ENCODE measurements around the gene TRAF1. TPM values are rescaled to one million over a fixed set of nuclear protein-coding genes. Genes with fewer than 3 reads are reported as not detected.

The TRAF1 gene
- total and polyA plus RNA-seq, 2 of the 13 experiments (the other 11 are each of a cell fraction or from before 2014, with no cell fraction given) = 0.44 to 1.0 TPM

- 90% methylated on average over 5 of the region's 5 CpGs for WGBS (ENCODE audit: low lambda C conversion rate)
- H3K79me2 ChIP-seq (ENCODE audit: insufficient read depth, low read length) = no peaks in the 10 kb centered on the region
- no peaks in the 10 kb centered on the region for H4K20me1 ChIP-seq (ENCODE audit: insufficient read depth, low read length)
- no peak for DNase-seq (ENCODE audit: low spot score)
- H3K9me3 ChIP-seq (ENCODE audit: low read length) = no peaks in the 10 kb centered on the region
- in situ Hi-C loops (cut with HindIII; ENCODE audit: extremely low pct_ligation_motif_present, low pct_unique_long_range_greater_than_20kb) (no loop called here), intact Hi-C loops (cut with micrococcal nuclease; ENCODE audit: unreplicated experiment) (no loop called here)
- peaks cover 35 to 74% of the 10 kb centered on the region in 2 experiments for H3K36me3 ChIP-seq (replicated peaks in 1 of 2; ENCODE audit: control insufficient read depth in 1 of 2, insufficient read depth in 2 of 2, low read length in 2 of 2)
- FAIRE-seq = no peak
- TF ChIP-seq PREB (CRISPR knock-in tag; IDR thresholded peaks at IDR 0.05) = no peak
- TF ChIP-seq CCDC6 (CRISPR knock-in tag; IDR thresholded peaks at IDR 0.05) = no peak
- H3K4me2 ChIP-seq (ENCODE audit: low read depth, low read length) = no peak overlapping the region
- H3K9ac ChIP-seq (ENCODE audit: insufficient read depth, low read depth, low read length) = no peak overlapping the region
- no peak overlapping the region for H2AFZ ChIP-seq (ENCODE audit: low read length)
- H3K4me1 ChIP-seq (ENCODE audit: insufficient read depth, low read length) = no peaks in the 10 kb centered on the region
- no TSS peak for BruUV-seq (replicated peaks)
- no peak overlapping the region for H3K27ac ChIP-seq (ENCODE audit: extremely low read length, insufficient read depth, low read length)
- H3K27me3 ChIP-seq (ENCODE audit: control insufficient read depth in 1 of 2, insufficient read depth in 2 of 2, low read length in 2 of 2) = no peaks in the 10 kb centered on the region
- H3K4me3 ChIP-seq (replicated peaks in 1 of 3; ENCODE audit: insufficient read depth in 1 of 3, low read depth in 2 of 3, low read length in 3 of 3) = no peak overlapping the region
- ATAC-seq = no peak
- CTCF ChIA-PET (ENCODE audit: low intra/inter-chr PET ratio, low total read pairs) = no interaction called here
- POLR2A ChIA-PET = no interaction called here
These were observed 61.4 kb downstream of the TRAF1 start for GRCh38 chr9:120865176-120865575.

- H3K4me2 ChIP-seq (ENCODE audit: low read depth, low read length) = no peak overlapping the region
- ChIA-PET POLR2A (no interaction called here), CTCF (ENCODE audit: low intra/inter-chr PET ratio, low total read pairs) (no interaction called here)
- no TSS peak for BruUV-seq (replicated peaks)
- no peaks in the 10 kb centered on the region for H3K79me2 ChIP-seq (ENCODE audit: insufficient read depth, low read length)
- H2AFZ ChIP-seq (ENCODE audit: low read length) = no peak overlapping the region
- in situ Hi-C loops (cut with HindIII; ENCODE audit: extremely low pct_ligation_motif_present, low pct_unique_long_range_greater_than_20kb) = no loop called here
- no peak for ATAC-seq
- no peaks in the 10 kb centered on the region for H4K20me1 ChIP-seq (ENCODE audit: insufficient read depth, low read length)
- H3K27ac ChIP-seq (ENCODE audit: extremely low read length, insufficient read depth, low read length) = no peak overlapping the region
- no peaks in the 10 kb centered on the region for H3K9me3 ChIP-seq (ENCODE audit: low read length)
- no peaks in the 10 kb centered on the region for H3K27me3 ChIP-seq (ENCODE audit: control insufficient read depth in 1 of 2, insufficient read depth in 2 of 2, low read length in 2 of 2)
- no peak overlapping the region for H3K4me3 ChIP-seq (replicated peaks in 1 of 3; ENCODE audit: insufficient read depth in 1 of 3, low read depth in 2 of 3, low read length in 3 of 3)
- FAIRE-seq = no peak
- H3K4me1 ChIP-seq (ENCODE audit: insufficient read depth, low read length) = no peaks in the 10 kb centered on the region
- DNase-seq (ENCODE audit: low spot score) = no peak
- intact Hi-C loops (cut with micrococcal nuclease; ENCODE audit: unreplicated experiment) = no loop called here
- H3K9ac ChIP-seq (ENCODE audit: insufficient read depth, low read depth, low read length) = no peak overlapping the region
- H3K36me3 ChIP-seq (replicated peaks in 1 of 2; ENCODE audit: control insufficient read depth in 1 of 2, insufficient read depth in 2 of 2, low read length in 2 of 2) = peaks cover 37 to 74% of the 10 kb centered on the region in 2 experiments
- WGBS (ENCODE audit: low lambda C conversion rate) = 90% methylated on average over 5 of the region's 5 CpGs
- no peak for TF ChIP-seq ATAD3A (CRISPR knock-in tag; IDR thresholded peaks at IDR 0.05)
- TF ChIP-seq ZNF432 (CRISPR knock-in tag; IDR thresholded peaks at IDR 0.05; ENCODE audit: borderline replicate concordance) = no peak
- TF ChIP-seq GZF1 (CRISPR knock-in tag; IDR thresholded peaks at IDR 0.05) = no peak
- no peak for TF ChIP-seq PHB2 (IDR thresholded peaks at IDR 0.05; ENCODE audit: partially characterized antibody)
- TF ChIP-seq MTA1 (CRISPR knock-in tag; IDR thresholded peaks at IDR 0.05; ENCODE audit: borderline replicate concordance) = no peak
- TF ChIP-seq SP140L (CRISPR knock-in tag; IDR thresholded peaks at IDR 0.05; ENCODE audit: borderline replicate concordance) = no peak
- TF ChIP-seq HMGA1 (CRISPR knock-in tag; conservative IDR thresholded peaks at IDR 0.05) = no peak
- no peak for TF ChIP-seq TEAD3 (CRISPR knock-in tag; optimal IDR thresholded peaks at IDR 0.05; ENCODE audit: borderline replicate concordance)
- TF ChIP-seq FOXP4 (CRISPR knock-in tag; IDR thresholded peaks at IDR 0.05) = no peak
- TF ChIP-seq ELF4 (CRISPR knock-in tag; IDR thresholded peaks at IDR 0.05; ENCODE audit: borderline replicate concordance) = no peak
- TF ChIP-seq ZNF678 (CRISPR knock-in tag; IDR thresholded peaks at IDR 0.05) = no peak
- TF ChIP-seq MIXL1 (CRISPR knock-in tag; IDR thresholded peaks at IDR 0.05) = no peak
- no peak for TF ChIP-seq DZIP1 (CRISPR knock-in tag; IDR thresholded peaks at IDR 0.05)
These were observed 61.9 kb downstream of the TRAF1 start for GRCh38 chr9:120864719-120865118.

Data from HepG2 (cell line).